ENCODE data around the gene POLA2. TPM values are rescaled to one million over a fixed set of nuclear protein-coding genes. Genes with fewer than 3 reads are reported as not detected.

Gene POLA2
- total RNA-seq, 1 donor from 2014 or later: 8.2 TPM

GRCh38 chr11:65288706-65289536 is 27.2 kb downstream of the POLA2 start:
- DNase-seq: no peak

- DNase-seq: peak; percentile 86
Observed at GRCh38 chr11:65290448-65291165, 28.8 kb downstream of the POLA2 start.

GRCh38 chr11:65291613-65292012 is 29.9 kb downstream of the POLA2 start:
- peak; percentile 40 for DNase-seq

- DNase-seq: no peak
Observed at GRCh38 chr11:65292890-65293289, 31.1 kb downstream of the POLA2 start.

GRCh38 chr11:65293909-65294381 is 32.2 kb downstream of the POLA2 start:
- DNase-seq: no peak

- DNase-seq: no peak
Observed at GRCh38 chr11:65295001-65295400, 33.2 kb downstream of the POLA2 start.

GRCh38 chr11:65295571-65296341 is 34.0 kb downstream of the POLA2 start:
- DNase-seq: no peak

GRCh38 chr11:65297026-65297672 is 35.4 kb downstream of the POLA2 start:
- DNase-seq: no peak

- no peak for DNase-seq
Observed at GRCh38 chr11:65298131-65298535, 36.4 kb downstream of the POLA2 start.

- DNase-seq: peak; percentile 29
Observed at GRCh38 chr11:65298655-65299179, 37.0 kb downstream of the POLA2 start.

GRCh38 chr11:65300621-65301275 is 39.0 kb downstream of the POLA2 start:
- DNase-seq: no peak

GRCh38 chr11:65301491-65302329 is 39.9 kb downstream of the POLA2 start:
- DNase-seq: peak; percentile 29

- DNase-seq: no peak
Observed at GRCh38 chr11:65303555-65303954, 41.8 kb downstream of the POLA2 start.

- DNase-seq: no peak
Observed at GRCh38 chr11:65304110-65304509, 42.3 kb downstream of the POLA2 start.

GRCh38 chr11:65304613-65305012 is 42.9 kb downstream of the POLA2 start:
- no peak for DNase-seq

GRCh38 chr11:65305501-65306268 is 43.9 kb downstream of the POLA2 start:
- no peak for DNase-seq

GRCh38 chr11:65307298-65308229 is 45.8 kb downstream of the POLA2 start:
- DNase-seq: no peak

- peak; percentile 60 for DNase-seq
Observed at GRCh38 chr11:65308281-65308891, 46.6 kb downstream of the POLA2 start.

All from dermis blood vessel endothelial cell (primary cell).